NB4 (cell line): ENCODE results near the gene SYNJ1.

Source experiments
- DNase-seq: peaks from one replicate; pipeline ENCODE4 v3.0.0; 2010; ENCODE audit warnings: low read depth
- H3K4me3 ChIP-seq: one replicate; pipeline ENCODE4 v1.5.1; 2011; ENCODE audit warnings: mild to moderate bottlenecking, low read depth, low read length, moderate library complexity
- CTCF ChIP-seq: IDR thresholded peaks from one replicate; pipeline ENCODE4 v1.5.1; 2012; ENCODE audit warnings: low read depth, low read length
- MYC ChIP-seq: IDR thresholded peaks from 2 replicates; pipeline ENCODE4 v1.6.1; 2011; ENCODE audit warnings: low read depth, low read length
- POLR2A ChIP-seq: IDR thresholded peaks from 2 replicates; pipeline ENCODE4 v1.6.1; 2011; ENCODE audit warnings: mild to moderate bottlenecking; ENCODE audit not compliant: insufficient read length; ENCODE audit errors: extremely low read depth
- TF ChIP-seq, protein P1 (sequence below): IDR thresholded peaks from 2 replicates; pipeline ENCODE4 v1.6.1; 2011; ENCODE audit warnings: low read depth, low read length

SYNJ1 gene

GRCh38 chr21:32585970-32586369 is 141.8 kb downstream of the SYNJ1 start:
- DNase-seq = no peak
- TF ChIP-seq CTCF = no peak
- H3K4me3 ChIP-seq = no peak overlapping the region

- DNase-seq = no peak
- no peak within 1 kb of the TSS for H3K4me3 ChIP-seq
- TF ChIP-seq CTCF (no peak), MYC (no peak), POLR2A (no peak)
- TF ChIP-seq, protein P1, sequence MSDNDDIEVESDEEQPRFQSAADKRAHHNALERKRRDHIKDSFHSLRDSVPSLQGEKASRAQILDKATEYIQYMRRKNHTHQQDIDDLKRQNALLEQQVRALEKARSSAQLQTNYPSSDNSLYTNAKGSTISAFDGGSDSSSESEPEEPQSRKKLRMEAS = no peak
Measured at GRCh38 chr21:32585042-32585710, 142.6 kb downstream of the SYNJ1 start, which contains the start of gene TCP10L. Gene TCP10L (minus strand): TSS chr21:32585523. CDS start chr21:32584304, 1,219 bp downstream.

GRCh38 chr21:32584472-32584871 is 143.3 kb downstream of the SYNJ1 start:
- no peak for DNase-seq
- TF ChIP-seq, protein P1 = no peak
- TF ChIP-seq POLR2A (no peak), CTCF (no peak), MYC (no peak)
- no peak overlapping the region for H3K4me3 ChIP-seq

DNA sequence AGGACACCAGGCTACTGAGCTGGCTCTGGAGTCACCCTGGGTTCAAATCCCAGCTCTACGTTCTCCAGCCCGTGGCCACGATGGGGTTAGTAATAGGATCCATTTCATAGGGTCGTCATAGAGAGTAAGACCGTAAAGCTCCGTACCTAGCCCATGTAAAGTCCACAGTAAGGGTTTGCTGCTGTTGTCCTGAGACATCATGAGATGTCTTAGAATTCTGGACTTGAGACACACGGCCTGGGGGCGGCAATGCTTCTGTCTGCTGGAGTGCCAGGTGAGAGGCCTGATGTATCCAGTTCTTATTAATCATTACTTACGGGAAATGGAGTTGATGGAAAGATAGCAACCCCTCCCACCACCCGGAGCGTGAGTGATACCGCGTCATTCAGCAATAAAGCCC is 146.1 kb downstream of the SYNJ1 start:
- no peak for TF ChIP-seq POLR2A
- TF ChIP-seq, protein P1 = no peak
- no peak for TF ChIP-seq CTCF
- no peak for TF ChIP-seq MYC
- DNase-seq = no peak

DNA sequence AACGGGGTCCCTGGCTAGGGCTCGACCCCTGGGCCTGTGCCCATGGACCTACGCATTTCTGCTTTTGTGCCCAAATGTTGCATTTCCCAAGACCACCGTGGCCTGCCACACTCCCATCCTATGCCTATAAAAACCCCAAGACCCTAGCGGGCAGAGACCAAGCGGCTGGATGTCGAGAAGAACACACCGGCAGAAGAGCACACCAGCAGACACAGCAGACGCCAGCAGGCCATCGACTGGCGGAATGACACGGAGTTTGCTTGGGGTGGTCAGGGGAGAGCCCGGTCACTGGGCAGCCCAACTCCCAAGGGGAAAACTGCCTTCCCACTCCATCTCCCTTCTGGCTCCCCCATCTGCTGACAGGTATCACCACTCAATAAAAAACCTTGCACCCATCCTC is 146.9 kb downstream of the SYNJ1 start:
- no peak for DNase-seq
- H3K4me3 ChIP-seq = no peak overlapping the region
- TF ChIP-seq, protein P1 = no peak
- TF ChIP-seq POLR2A (no peak), CTCF (no peak), MYC (no peak)

More for the DNA sequence above, 146.1 kb downstream of the SYNJ1 start:
- no peak overlapping the region for H3K4me3 ChIP-seq
